ENCODE results near the gene MFNG. TPM values are rescaled to one million over a fixed set of nuclear protein-coding genes. Genes with fewer than 3 reads are reported as not detected.

The MFNG gene
- total and polyA plus RNA-seq, 7 donors: 8.0 to 33.9 (median 10.8) TPM

DNA sequence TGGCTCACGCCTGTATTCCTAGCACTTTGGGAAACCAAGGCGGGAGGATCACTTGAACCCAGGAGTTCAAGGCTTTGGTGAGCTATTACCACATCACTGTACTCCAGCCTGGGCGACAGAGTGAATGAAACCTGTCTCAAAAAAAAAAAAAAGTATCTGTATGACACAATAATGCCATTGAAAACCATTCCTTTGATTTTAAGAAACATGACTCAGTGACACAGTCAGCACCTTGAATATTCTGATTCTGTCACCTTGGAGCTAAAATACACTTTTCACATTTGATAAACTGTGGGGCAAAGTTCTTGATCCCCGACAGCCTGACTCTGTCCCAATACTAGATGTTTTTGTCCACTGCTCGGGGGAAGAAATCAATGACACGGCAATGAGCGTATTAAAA, 42.2 kb downstream of the MFNG start:
- no peak overlapping the region for H3K27ac ChIP-seq
- TF ChIP-seq POLR2A (IDR thresholded peaks at IDR 0.05): no peak
- TF ChIP-seq POLR2AphosphoS5 (IDR thresholded peaks at IDR 0.05): no peak
- TF ChIP-seq EP300 (IDR thresholded peaks at IDR 0.05): no peak
- no peak for TF ChIP-seq CTCF (IDR thresholded peaks at IDR 0.05)
- H3K9me3 ChIP-seq: no peaks in the 10 kb centered on the region
- no peak for DNase-seq
- no peaks in the 10 kb centered on the region for H3K36me3 ChIP-seq
- no peaks in the 10 kb centered on the region for H3K4me1 ChIP-seq
- WGBS, 2 donors: 71 to 88% methylated on average over 7 of the region's 7 CpGs
- peaks cover 0 to 42% (median 19%) of the 10 kb centered on the region in 3 donors for H3K27me3 ChIP-seq
- no peak overlapping the region for H3K4me3 ChIP-seq
- intact Hi-C loops (cut with DNase I): no loop called here

DNA sequence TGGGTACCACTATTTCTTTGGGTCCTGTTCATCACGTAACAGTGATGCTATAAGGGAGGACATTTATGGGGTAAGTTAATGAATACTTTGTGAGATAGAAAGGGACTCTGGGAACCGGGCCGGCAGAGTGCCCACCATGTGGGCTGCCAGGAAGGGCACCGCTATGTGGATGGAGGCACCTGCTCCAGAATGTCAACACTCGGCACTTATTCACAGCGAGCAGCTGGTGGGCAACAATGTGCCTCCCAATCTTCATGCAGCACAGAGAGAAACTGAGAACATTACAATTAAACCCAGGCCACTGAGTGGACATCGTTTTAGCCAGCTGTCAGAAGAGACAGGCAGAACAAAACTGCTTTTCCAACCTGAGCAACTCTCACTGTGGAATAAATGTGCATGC, 43.1 kb downstream of the MFNG start:
- intact Hi-C loops (cut with DNase I): no loop called here
- no peaks in the 10 kb centered on the region for H3K9me3 ChIP-seq
- H3K36me3 ChIP-seq: no peaks in the 10 kb centered on the region
- peaks cover 0 to 42% (median 10%) of the 10 kb centered on the region in 3 donors for H3K27me3 ChIP-seq
- TF ChIP-seq POLR2A (IDR thresholded peaks at IDR 0.05): no peak
- TF ChIP-seq POLR2AphosphoS5 (IDR thresholded peaks at IDR 0.05): no peak
- TF ChIP-seq CTCF (IDR thresholded peaks at IDR 0.05): no peak
- TF ChIP-seq EP300 (IDR thresholded peaks at IDR 0.05): no peak
- H3K4me1 ChIP-seq: no peaks in the 10 kb centered on the region
- WGBS, 2 donors: 86 to 87% methylated on average over 7 of the region's 7 CpGs
- no peak overlapping the region for H3K27ac ChIP-seq
- H3K4me3 ChIP-seq: no peak overlapping the region
- no peak for DNase-seq

- TF ChIP-seq EP300 (IDR thresholded peaks at IDR 0.05): no peak
- TF ChIP-seq POLR2A (IDR thresholded peaks at IDR 0.05): no peak
- TF ChIP-seq POLR2AphosphoS5 (IDR thresholded peaks at IDR 0.05): no peak
- no peak for TF ChIP-seq CTCF (IDR thresholded peaks at IDR 0.05)
- no peak overlapping the region for H3K4me3 ChIP-seq
- H3K27ac ChIP-seq: no peak overlapping the region
- H3K9me3 ChIP-seq: no peaks in the 10 kb centered on the region
- no peaks in the 10 kb centered on the region for H3K4me1 ChIP-seq
- 76 to 78% methylated on average over 2 of the region's 2 CpGs for WGBS, 2 donors
- H3K27me3 ChIP-seq: peaks cover 0 to 42% (median 6%) of the 10 kb centered on the region in 3 donors
- H3K36me3 ChIP-seq: no peaks in the 10 kb centered on the region
- no peak for DNase-seq
- intact Hi-C loops (cut with DNase I): no loop called here
Observed at GRCh38 chr22:37442537-37442936, 43.6 kb downstream of the MFNG start.

DNA sequence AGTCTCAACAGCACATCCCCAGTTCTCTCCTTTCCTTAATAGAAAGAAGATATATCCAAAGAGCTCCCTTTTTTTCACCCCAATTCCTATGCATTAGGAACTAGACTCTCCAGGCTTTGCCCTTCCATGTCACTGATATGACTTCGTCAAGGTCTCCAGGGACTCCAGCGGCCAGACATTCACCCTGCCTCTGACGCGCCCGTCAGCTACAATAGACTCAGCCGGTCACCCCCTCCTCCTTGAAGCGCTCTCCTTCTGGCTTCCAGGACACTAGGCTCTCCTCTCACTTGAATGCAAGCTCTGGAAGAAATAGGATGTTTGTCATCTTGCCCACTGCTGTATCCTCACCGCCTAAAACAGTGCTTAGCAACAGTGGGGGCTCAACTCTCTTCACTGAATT, 44.0 kb downstream of the MFNG start:
- Histone ChIP-seq H3K27ac (no peak overlapping the region), H3K36me3 (no peaks in the 10 kb centered on the region), H3K4me1 (no peaks in the 10 kb centered on the region), H3K27me3 (peaks cover 0 to 42% (median 2%) of the 10 kb centered on the region in 3 donors), H3K4me3 (no peak overlapping the region), H3K9me3 (no peaks in the 10 kb centered on the region)
- WGBS, 2 donors: 67 to 69% methylated on average over 8 of the region's 8 CpGs
- intact Hi-C loops (cut with DNase I): no loop called here
- DNase-seq: no peak
- TF ChIP-seq CTCF (IDR thresholded peaks at IDR 0.05) (no peak), POLR2A (IDR thresholded peaks at IDR 0.05) (no peak), EP300 (IDR thresholded peaks at IDR 0.05) (no peak), POLR2AphosphoS5 (IDR thresholded peaks at IDR 0.05) (no peak)

DNA sequence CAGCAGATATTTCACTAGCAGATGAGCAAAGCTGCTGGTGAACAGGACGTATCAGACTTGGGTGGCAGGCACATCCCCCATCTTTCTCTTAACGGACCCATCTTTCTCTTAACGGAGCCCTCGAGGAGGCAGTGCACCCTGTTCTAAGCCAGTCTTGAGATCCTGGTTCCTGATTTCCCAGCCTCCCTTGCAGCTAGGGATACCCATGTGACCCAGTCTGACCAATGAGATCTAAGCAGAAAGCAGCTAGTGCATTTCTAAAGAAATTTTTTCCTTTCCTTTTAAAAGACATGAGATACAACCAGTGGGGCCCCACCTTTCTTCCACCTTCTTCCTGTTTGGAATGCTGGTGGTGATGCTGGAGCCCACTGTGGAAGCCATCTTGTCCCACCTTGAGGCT, 45.3 kb downstream of the MFNG start:
- WGBS, 2 donors: 90 to 92% methylated on average over 4 of the region's 4 CpGs
- Histone ChIP-seq H3K36me3 (no peaks in the 10 kb centered on the region), H3K27ac (no peak overlapping the region), H3K4me1 (no peaks in the 10 kb centered on the region), H3K27me3 (peaks cover 0 to 35% (median 0%) of the 10 kb centered on the region in 3 donors), H3K4me3 (no peak overlapping the region), H3K9me3 (no peaks in the 10 kb centered on the region)
- TF ChIP-seq CTCF (IDR thresholded peaks at IDR 0.05) (no peak), POLR2A (IDR thresholded peaks at IDR 0.05) (no peak), EP300 (IDR thresholded peaks at IDR 0.05) (no peak), POLR2AphosphoS5 (IDR thresholded peaks at IDR 0.05) (no peak)
- no peak for DNase-seq
- intact Hi-C loops (cut with DNase I): no loop called here
